GM18858 (cell line): ENCODE results near the gene UMODL1.

Experiments
- ATAC-seq: cut with Tn5 transposase; IDR thresholded peaks from one replicate; pipeline ENCODE4 v1.9.1; 2021; ENCODE audit not compliant: unreplicated experiment

UMODL1 gene

GRCh38 chr21:42124826-42125570 is 53.9 kb downstream of the UMODL1 start:
- ATAC-seq = no peak

DNA sequence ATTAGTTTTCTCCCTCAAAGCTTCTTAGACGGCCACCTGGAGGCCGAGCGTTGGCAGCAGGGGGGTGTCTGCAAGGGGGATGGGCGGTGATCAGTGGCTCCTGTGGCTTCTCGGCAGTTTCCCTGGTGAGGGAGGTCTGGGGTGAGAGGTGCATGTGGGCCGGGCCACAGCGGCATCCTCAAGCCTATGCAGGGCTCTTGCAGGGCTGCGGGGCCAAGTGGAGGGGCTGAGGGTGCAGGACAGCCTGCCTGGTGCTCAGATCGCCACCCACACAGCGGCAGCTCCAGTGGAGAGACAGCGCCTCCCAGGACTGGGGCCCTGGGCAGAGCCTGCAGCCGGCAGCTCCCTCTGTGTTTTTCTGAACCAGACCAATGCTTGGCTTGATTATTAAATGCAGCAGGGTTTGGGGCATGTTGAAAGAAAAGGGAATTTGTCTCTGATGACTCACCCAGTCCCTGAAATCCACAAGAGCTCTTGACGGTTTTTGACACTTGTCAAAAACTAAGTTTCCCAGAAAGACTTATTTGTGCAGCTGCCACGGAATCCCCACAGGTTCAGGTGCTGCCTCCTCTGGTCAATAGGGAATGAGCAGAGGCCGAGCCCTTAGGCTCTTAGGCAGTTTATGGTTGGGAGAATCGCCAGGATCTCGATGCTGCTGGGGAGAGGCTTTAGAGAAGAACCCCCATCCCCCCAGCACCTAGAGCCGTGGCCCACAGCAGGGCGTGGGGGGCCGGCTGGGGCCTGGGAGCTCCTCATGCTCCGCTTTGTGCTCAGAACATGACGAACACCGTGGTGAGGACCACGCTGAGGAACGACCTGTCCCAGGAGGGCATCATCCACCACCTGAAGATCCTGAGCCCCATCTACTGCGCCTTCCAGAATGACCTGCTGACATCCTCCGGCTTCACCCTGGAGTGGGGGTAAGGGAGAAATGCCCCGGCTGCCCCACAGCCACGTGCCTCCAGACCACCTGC is 54.7 kb downstream of the UMODL1 start:
- no peak for ATAC-seq

- ATAC-seq = no peak
These were observed 56.3 kb downstream of the UMODL1 start for GRCh38 chr21:42127164-42128150.

DNA sequence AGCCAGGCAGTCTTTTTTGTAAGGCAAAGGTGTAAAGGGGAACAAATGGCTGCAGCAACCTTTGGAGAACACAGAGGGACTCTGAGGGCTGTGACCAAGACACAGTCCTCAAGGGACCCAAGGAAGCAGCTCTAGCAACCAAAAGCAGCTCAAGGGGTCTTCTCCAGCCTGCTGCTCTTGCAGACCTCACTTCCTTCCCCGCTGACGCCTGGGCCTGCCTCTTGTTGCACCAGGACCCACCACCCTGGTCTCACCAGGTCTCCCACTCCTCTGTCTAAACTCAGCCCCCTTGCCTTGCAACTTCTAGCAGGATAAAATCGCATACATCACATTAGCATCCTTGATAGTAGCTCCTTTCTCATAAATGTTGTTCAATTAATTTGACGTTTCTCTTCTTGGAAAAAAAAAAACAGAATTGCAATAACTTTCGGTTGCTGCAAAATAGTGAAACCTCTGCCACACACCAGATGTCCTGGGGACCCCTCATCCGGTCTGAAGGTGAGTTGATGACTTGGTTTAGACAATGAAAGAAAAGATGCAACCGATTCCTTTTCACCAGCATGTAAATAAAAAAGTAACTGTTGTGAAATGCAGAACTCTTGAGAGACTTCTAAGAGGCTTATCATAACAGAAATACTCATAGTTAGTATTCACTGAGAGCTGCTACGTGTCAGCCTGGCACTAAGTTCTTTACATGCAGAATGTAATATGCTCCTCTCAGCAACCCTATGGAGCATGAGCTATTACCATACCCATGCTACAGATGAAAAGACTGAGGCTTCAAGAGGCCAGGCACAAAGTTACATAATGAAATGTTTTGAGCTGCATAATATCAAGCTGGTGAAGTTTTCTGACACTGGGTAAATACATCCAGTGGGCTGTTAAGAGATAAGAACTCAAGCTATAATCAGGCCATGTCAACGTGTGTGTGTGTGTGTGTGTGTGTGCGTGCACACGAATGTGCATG is 58.5 kb downstream of the UMODL1 start:
- ATAC-seq = no peak

- no peak for ATAC-seq
These were observed 59.3 kb downstream of the UMODL1 start for GRCh38 chr21:42130441-42130840.

DNA sequence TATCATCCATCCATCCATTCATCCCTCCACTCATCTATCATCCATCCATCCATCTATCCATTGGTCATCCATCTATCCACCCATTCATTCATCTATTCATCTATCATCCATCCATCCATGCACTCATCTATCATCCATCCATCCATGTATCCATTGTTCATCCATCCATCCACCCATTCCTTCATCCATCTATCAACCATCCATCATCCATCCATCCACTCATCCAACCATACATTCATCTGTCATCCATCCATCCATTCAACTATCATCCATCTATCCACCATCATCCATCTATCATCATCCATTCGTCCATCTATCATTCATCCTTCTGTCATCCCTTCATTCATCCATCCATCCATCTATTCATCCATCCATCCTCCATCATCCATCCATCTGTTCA is 61.1 kb downstream of the UMODL1 start:
- ATAC-seq = no peak

DNA sequence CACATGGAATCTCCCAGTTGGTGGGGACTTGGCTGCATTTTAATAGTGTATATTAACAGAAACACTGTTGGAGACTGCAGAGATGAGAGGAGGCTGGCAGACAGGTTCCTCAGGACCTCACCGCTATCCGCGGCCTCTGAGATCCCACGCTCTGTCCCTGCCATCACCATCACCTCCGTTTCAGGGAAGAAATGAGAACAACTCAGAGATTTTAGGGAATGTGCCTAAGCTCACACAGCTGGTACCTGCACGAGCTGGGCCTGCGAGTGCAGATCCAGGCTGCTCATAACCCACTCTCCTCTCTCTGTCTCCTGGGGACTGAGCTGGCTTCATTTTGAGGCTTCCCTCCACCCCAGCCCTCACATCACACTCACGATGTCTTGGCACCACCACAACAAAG is 62.0 kb downstream of the UMODL1 start:
- ATAC-seq = no peak

DNA sequence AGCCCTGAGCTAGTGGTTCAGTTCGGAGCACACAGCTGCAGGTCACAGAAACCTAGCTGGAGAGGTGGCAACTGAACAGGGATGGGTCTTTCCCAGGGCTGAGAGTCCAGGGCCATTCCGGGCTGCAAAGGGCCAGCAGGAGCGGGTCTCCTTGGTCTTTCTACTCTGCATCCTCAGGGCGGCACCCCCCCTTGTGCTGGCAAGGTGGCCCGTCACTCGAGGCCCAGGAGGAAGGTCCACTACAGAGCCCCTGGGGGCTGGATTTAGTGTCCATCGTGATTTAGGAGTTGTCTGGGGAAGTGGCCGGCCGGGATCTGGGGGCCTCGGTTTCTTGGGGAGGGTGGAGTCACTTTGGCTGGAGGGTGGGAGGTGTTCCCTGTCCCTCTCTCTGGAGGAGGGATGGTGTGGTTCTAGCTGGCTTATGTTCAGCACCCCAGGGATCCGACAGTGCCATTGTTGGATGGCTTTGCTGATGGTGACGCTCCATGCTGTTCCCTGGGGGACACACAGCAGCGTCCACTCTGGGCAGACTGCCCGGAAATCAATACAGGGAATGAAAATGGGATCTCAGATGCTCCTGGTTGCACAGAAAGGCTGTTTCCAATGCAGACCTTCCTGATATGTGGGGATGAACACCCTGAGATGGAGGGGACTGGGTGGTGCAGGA is 64.4 kb downstream of the UMODL1 start:
- ATAC-seq = no peak

- no peak for ATAC-seq
These were observed 66.2 kb downstream of the UMODL1 start for GRCh38 chr21:42137191-42137904.

DNA sequence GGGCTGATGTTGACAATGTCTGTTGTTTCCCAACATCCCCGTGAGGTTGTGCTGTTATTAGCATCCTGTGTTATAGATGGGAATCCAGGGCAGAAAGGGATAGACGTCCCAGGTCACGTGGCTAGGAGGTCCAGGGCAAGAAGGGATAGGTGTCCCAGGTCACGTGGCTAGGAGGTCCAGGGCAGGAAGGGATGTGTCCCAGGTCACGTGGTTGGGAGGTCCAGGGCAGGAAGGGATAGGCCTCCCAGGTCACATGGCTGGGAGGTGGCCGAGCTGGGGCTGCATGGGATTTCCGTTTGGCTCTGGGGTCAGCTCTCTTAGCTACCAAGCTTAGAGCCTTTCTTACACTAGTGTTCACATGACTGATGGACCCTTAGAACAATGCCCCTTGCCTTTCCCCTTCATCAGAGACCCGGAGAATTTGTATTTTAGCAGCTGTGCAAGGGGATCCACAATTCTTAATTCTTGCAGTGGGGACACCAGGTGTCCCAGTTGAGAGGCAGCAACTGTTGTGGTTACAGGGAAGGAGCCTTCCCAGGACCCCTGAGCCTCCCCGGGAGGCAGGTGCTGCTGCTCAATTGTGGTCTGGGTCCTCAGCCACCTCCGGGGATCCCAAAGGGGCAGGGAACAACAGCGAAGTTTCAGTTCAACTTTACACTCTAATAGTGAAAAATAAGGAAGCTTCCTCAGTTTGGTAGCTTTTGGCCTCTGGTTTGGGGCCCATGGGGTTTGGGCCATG is 69.2 kb downstream of the UMODL1 start:
- ATAC-seq = no peak

DNA sequence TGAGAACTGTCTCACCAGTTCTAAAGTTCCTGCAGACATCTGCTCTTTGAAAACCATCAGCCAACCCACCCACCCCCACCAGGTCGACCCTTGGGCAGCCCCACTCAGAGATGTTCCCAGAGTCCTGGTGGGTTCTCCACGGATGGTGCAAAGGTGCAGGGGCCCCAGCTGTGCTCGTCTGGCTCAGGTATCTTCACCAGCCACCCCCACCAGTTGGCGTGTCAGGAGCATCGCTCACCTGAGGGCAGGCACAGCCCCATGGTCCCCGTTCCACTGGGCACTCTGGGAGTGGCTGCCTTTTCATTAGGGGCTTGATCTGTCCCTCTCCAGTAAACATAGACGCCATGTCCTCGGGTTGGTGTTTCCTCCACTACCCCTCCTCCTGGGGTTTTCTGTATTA is 70.5 kb downstream of the UMODL1 start:
- no peak for ATAC-seq

DNA sequence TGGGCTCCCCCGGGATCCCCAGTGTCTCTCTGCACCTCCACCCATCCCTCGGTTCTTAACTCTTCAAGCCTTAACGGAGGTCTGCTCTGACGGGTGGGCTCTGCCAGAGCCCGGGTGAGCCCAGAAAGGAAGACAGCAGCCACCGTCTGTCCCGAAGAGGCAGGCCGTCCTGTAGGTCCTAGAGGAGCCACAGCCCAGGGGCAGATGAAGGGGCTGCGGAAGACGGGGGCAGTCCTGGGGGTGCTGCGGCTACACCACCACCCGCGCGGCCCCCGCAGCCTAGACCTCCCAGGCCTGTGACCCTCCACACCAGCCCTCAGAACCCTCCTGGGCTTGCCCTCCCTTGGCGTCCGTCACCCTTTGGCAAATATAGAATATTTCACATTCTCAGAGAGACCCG is 71.0 kb downstream of the UMODL1 start:
- no peak for ATAC-seq

DNA sequence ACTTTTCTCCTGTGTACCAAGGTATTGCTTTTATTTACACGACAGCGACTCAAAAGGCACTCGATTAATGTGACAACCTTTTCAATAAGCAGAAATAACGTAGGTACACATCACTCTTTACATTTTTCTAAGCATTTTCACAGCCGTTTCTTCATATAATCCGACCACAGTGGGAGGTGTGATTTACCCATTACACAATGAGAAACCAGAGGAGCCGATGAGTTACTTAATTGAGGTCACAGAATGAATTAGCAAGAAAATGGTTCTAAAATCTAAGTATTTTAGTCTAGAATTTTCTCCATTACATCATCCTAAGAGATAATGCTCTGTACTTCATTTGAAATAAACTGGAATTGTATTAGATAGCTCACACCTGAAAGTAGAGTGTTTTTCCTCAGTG is 71.5 kb downstream of the UMODL1 start:
- no peak for ATAC-seq

- no peak for ATAC-seq
These were observed 72.0 kb downstream of the UMODL1 start for GRCh38 chr21:42143111-42143510.

DNA sequence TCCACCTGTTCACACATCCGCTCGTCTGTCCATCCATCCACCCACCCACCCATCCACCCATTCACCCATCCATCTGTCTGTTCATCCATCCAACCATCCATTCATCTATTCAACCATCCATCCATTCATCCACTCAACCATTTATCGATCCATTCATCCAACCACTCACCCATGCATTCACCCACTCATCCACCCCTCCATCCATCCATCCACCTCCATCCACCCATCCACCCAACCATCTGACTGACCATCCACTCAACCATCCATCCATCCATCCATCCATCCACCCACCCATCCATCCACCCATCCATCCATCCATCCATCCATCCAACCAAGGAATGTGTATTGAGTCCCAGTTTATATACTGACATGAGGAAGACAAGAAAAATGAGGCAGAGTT is 73.1 kb downstream of the UMODL1 start:
- ATAC-seq = no peak

GRCh38 chr21:42144679-42145568 is 73.8 kb downstream of the UMODL1 start:
- ATAC-seq = no peak
